Activated CD4-positive, alpha-beta T cell treated with anti-CD3 and anti-CD28 coated beads, Interleukin-2, amount 50 U/mL, for 4 hours (primary cell): Measurements from ENCODE around the gene OR52K2.
"Not testable (repeated sequence)": the region's sequence is repeated elsewhere in the genome, so short reads cannot be mapped to it uniquely, and the experiment has no call there.

Experiments used
- DNase-seq, 2 experiments: peaks; one replicate each; pipeline ENCODE4 v3.0.0-alpha.2; 2020

OR52K2 gene

GRCh38 chr11:4481240-4481582, 32.1 kb downstream of the OR52K2 start:
- DNase-seq = no peak

- no peak for DNase-seq
Measured at GRCh38 chr11:4482445-4482844, 33.4 kb downstream of the OR52K2 start, which contains the start of gene OR52K1. TSS of gene OR52K1 (plus strand) at chr11:4482646. CDS start at chr11:4488901, 6,255 bp downstream.

GRCh38 chr11:4484310-4484709, 35.2 kb downstream of the OR52K2 start:
- DNase-seq = no peak

- DNase-seq = not testable (repeated sequence)
Measured at GRCh38 chr11:4491405-4491804, 42.3 kb downstream of the OR52K2 start.

- no peak for DNase-seq
Measured at GRCh38 chr11:4491878-4492606, 42.9 kb downstream of the OR52K2 start.

- DNase-seq = no peak
Measured at GRCh38 chr11:4493480-4493818, 44.4 kb downstream of the OR52K2 start.

GRCh38 chr11:4495487-4495886, 46.4 kb downstream of the OR52K2 start:
- DNase-seq = no peak

- no peak for DNase-seq
Measured at GRCh38 chr11:4495986-4496385, 46.9 kb downstream of the OR52K2 start.

GRCh38 chr11:4496557-4497248, 47.6 kb downstream of the OR52K2 start:
- DNase-seq = no peak
